PFSK-1 (cell line): ENCODE results near the gene SP2.
A peak's percentile ranks its signal among the peaks of the same experiment; 100 is the strongest.

ENCODE experiments used
- FOXP2 ChIP-seq: optimal IDR thresholded peaks from 2 replicates; pipeline ENCODE3; 2011; ENCODE audit warnings: borderline replicate concordance, control low read depth, inconsistent platforms; ENCODE audit not compliant: insufficient read depth; ENCODE audit errors: extremely low read length, extremely low read depth
- POLR2AphosphoS5 ChIP-seq: IDR thresholded peaks from 2 replicates; pipeline ENCODE4 v1.6.1; 2012; ENCODE audit warnings: low read depth, mild to moderate bottlenecking, control low read depth, low read length, moderate library complexity
- SIN3A ChIP-seq: IDR thresholded peaks from 2 replicates; pipeline ENCODE4 v1.6.1; 2012; ENCODE audit warnings: mild to moderate bottlenecking, low read length, moderate library complexity, borderline replicate concordance; ENCODE audit not compliant: insufficient read depth
- TAF1 ChIP-seq: IDR thresholded peaks from 2 replicates; pipeline ENCODE4 v1.6.1; 2012; ENCODE audit warnings: low read length, control low read depth, borderline replicate concordance; ENCODE audit not compliant: insufficient read depth
- TF ChIP-seq, protein P1 (sequence below), 2 experiments: IDR thresholded peaks; 2 replicates each; pipeline versions ENCODE4 v1.6.1 to v1.8.0; 2011 to 2012; ENCODE audit warnings: low read depth in 2 of 2, low read length in 2 of 2, control low read depth in 1 of 2, inconsistent platforms in 1 of 2, mild to moderate bottlenecking in 1 of 2, moderate library complexity in 1 of 2; ENCODE audit not compliant: insufficient read depth in 1 of 2

SP2 gene

GRCh38 chr17:47891545-47892088 lies 4.4 kb upstream of the SP2 start:
- TF ChIP-seq FOXP2 = no peak
- TF ChIP-seq, protein P1, sequence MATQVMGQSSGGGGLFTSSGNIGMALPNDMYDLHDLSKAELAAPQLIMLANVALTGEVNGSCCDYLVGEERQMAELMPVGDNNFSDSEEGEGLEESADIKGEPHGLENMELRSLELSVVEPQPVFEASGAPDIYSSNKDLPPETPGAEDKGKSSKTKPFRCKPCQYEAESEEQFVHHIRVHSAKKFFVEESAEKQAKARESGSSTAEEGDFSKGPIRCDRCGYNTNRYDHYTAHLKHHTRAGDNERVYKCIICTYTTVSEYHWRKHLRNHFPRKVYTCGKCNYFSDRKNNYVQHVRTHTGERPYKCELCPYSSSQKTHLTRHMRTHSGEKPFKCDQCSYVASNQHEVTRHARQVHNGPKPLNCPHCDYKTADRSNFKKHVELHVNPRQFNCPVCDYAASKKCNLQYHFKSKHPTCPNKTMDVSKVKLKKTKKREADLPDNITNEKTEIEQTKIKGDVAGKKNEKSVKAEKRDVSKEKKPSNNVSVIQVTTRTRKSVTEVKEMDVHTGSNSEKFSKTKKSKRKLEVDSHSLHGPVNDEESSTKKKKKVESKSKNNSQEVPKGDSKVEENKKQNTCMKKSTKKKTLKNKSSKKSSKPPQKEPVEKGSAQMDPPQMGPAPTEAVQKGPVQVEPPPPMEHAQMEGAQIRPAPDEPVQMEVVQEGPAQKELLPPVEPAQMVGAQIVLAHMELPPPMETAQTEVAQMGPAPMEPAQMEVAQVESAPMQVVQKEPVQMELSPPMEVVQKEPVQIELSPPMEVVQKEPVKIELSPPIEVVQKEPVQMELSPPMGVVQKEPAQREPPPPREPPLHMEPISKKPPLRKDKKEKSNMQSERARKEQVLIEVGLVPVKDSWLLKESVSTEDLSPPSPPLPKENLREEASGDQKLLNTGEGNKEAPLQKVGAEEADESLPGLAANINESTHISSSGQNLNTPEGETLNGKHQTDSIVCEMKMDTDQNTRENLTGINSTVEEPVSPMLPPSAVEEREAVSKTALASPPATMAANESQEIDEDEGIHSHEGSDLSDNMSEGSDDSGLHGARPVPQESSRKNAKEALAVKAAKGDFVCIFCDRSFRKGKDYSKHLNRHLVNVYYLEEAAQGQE (IDR thresholded peaks at IDR 0.05; ENCODE audit: insufficient read depth in 1 of 2, low read depth in 2 of 2, low read length in 2 of 2) = no peak
- TF ChIP-seq SIN3A = no peak
- TF ChIP-seq TAF1 = no peak
- TF ChIP-seq POLR2AphosphoS5 = no peak

DNA sequence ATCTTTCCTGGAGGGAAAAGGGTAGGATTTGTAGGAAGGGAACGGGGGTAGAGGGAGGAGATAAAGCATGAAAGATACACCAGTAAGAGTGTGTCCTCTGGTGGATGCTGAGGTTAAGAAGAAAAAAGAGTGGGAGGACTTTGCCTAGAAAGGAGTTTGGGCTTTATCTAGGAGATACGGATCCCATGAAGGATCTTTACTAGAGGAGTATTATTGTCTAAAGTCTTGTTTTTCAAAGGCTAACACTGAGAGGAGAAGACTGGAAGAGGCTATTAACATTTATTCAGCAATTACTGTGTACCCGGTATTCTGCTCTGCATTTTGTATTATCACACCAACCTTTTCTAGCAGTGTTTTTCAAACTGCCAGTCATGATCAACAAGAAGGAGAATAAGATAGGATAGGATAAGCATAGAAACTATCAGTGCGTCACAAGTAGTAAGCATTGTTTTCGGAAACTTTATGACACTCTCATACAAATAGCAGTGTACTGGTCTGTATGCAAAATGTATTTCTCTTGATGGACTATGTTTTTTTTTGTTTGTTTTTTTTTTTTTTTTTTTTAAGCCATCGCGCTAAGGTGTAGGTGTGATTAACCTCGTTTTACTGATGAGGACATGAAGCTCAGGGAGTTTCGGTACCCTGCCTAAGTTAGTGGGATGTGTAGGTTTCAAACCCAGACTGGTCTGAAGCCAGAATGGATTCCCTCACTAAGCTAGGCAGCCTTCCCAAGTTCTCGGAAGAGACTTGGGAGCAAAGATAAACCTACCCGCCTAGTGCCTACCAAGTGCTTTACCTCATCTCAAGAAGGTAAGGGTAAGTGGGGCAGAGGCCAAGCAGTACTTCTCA lies 1.3 kb upstream of the SP2 start:
- TF ChIP-seq TAF1 (no peak), FOXP2 (no peak), SIN3A (no peak), POLR2AphosphoS5 (no peak)
- TF ChIP-seq, protein P1 (IDR thresholded peaks at IDR 0.05; ENCODE audit: insufficient read depth in 1 of 2, low read depth in 2 of 2, low read length in 2 of 2) = no peak

GRCh38 chr17:47895347-47895855 lies 635 bp upstream of the SP2 start:
- TF ChIP-seq FOXP2 (no peak), SIN3A (peak; percentile 53; the same call in 1 of the 2 replicates), POLR2AphosphoS5 (peak; percentile 87), TAF1 (peak; percentile 76; the same call in 1 of the 2 replicates)
- TF ChIP-seq, protein P1 (IDR thresholded peaks at IDR 0.05; ENCODE audit: insufficient read depth in 1 of 2, low read depth in 2 of 2, low read length in 2 of 2) = no peak

DNA sequence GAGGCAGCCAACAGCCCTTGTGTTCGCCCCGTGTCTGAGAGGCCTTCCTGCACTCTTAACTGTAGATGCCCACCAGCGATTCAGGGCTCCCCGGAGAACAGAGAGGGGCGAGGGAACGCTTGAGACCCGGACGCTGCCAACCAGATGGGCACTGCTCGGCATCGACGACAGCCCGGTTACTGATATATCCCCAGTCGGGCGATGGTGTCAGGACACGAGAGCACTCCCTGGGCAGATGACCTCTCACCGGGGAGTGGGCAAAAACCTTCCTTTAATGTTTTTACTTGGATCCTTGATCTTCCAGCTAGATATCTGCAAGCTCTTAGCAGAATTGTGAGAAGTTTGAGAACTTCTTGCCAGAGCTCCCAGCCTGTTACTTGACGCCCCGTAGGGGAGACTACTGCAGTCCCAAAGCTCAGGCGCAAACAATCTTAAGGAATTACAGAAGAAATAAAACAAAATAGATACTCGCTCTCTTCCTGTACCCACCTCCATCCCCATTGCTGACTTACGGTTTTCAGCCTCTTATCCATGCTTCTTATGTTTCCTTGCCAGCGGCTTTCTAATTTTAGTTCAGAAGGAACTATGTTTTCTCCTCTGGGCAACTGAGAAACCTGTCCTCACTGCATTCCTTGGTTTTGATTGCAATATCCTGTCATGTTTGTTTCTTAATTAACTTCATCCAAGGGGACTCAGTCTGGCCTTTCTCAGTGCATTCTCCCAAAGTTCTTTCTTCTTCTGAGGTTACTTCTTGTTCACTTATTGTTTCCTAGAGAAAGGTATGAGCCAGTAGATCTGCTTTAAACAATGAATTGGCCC lies 845 bp downstream of the SP2 start:
- TF ChIP-seq FOXP2 = no peak
- TF ChIP-seq, protein P1 (IDR thresholded peaks at IDR 0.05; ENCODE audit: insufficient read depth in 1 of 2, low read depth in 2 of 2, low read length in 2 of 2) = no peak
- TF ChIP-seq POLR2AphosphoS5 = no peak
- TF ChIP-seq SIN3A = no peak
- no peak for TF ChIP-seq TAF1
